Activated CD8-positive, alpha-beta T cell treated with anti-CD3 and anti-CD28 coated beads, Interleukin-2, amount 10 ng/mL, durations not matched to agents 7 days and 5 days (primary cell): Measurements from ENCODE around the gene CCDC34. TPM values are rescaled to one million over a fixed set of nuclear protein-coding genes. Genes with fewer than 3 reads are reported as not detected.
"Not testable (repeated sequence)": the region's sequence is repeated elsewhere in the genome, so short reads cannot be mapped to it uniquely, and the experiment has no call there.

ENCODE experiments used
- ATAC-seq: fragments of 150-1000 bp; cut with Tn5 transposase; one replicate; pipeline ENCODE4 v1.10.0; 2021; ENCODE audit warnings: moderate library complexity
- CTCF ChIA-PET: fragments of 350-600 bp; sonication (Branson Sonifier 250); formaldehyde crosslinking; loops from one replicate; lab custom pipeline; 2021; ENCODE audit warnings: antibody characterized with exemption; lab: Charles Lee
- POLR2A ChIA-PET: fragments of 350-600 bp; sonication (Branson Sonifier 250); formaldehyde crosslinking; loops from one replicate; lab custom pipeline; 2021; ENCODE audit warnings: antibody characterized with exemption; lab: Charles Lee
- DNase-seq: peaks from one replicate; pipeline ENCODE4 v3.0.0-alpha.2; 2020
- H3K27ac Mint-ChIP-seq: one replicate; pipeline ENCODE4 v1.8.0; 2021; ENCODE audit warnings: mild to moderate bottlenecking, mixed read lengths
- H3K27me3 Mint-ChIP-seq: one replicate; pipeline ENCODE4 v1.8.0; 2021; ENCODE audit warnings: low read depth, mixed read lengths
- H3K36me3 Mint-ChIP-seq: one replicate; pipeline ENCODE4 v1.8.0; 2021; ENCODE audit warnings: low read depth, mixed read lengths
- H3K4me1 Mint-ChIP-seq: one replicate; pipeline ENCODE4 v1.8.0; 2021; ENCODE audit warnings: low read depth, mixed read lengths
- H3K4me3 Mint-ChIP-seq: one replicate; pipeline ENCODE4 v1.8.0; 2021; ENCODE audit warnings: mild to moderate bottlenecking, mixed read lengths
- H3K9me3 Mint-ChIP-seq: one replicate; pipeline ENCODE4 v1.8.0; 2022; ENCODE audit warnings: mixed read lengths; ENCODE audit not compliant: insufficient read depth
- total RNA-seq, 2 experiments: library from RNA; stranded (reverse); gene quantifications; one replicate each; pipeline ENCODE4 v1.2.3, GENCODE V29; 2021

The CCDC34 gene
- total RNA-seq, 2 experiments from 2014 or later = 21.7 to 22.2 TPM

DNA sequence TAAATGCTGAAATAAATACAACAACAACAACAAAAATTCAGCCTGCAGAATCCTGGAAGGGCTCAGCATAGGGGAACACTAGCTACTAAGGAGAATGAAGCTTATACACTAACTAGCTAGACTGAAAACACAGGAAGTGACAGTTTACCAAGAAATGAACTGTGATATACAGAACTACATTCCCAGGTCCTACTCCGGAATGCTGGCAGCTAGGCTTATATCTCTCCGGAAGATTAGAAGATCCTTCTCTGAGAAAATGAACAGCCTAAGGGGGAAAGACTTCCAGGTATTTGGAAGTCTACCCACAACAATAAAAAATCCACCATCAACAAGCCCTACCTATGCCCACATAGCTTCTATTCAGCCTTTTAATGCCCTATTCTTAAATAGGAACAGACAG, 31.0 kb downstream of the CCDC34 start:
- DNase-seq = no peak
- ChIA-PET CTCF (interaction anchor here (1.4 kb wide), 1 partner anchor 36 kb away, joined by 4 read pairs; no protein-coding TSS in a partner anchor), POLR2A (no interaction called here)
- H3K27me3 Mint-ChIP-seq = no peaks in the 10 kb centered on the region
- no peaks in the 10 kb centered on the region for H3K9me3 Mint-ChIP-seq
- H3K36me3 Mint-ChIP-seq = peaks cover 9% of the 10 kb centered on the region
- H3K4me3 Mint-ChIP-seq = no peak overlapping the region
- no peak for ATAC-seq
- H3K4me1 Mint-ChIP-seq = no peaks in the 10 kb centered on the region
- H3K27ac Mint-ChIP-seq = no peak overlapping the region

- DNase-seq (no peak), ATAC-seq (no peak)
- H3K4me3 Mint-ChIP-seq = no peak overlapping the region
- no peaks in the 10 kb centered on the region for H3K4me1 Mint-ChIP-seq
- no peaks in the 10 kb centered on the region for H3K9me3 Mint-ChIP-seq
- ChIA-PET POLR2A (no interaction called here), CTCF (interaction anchor here (1.4 kb wide), 1 partner anchor 34 kb away, joined by 4 read pairs; no protein-coding TSS in a partner anchor)
- H3K27me3 Mint-ChIP-seq = no peaks in the 10 kb centered on the region
- peaks cover 3% of the 10 kb centered on the region for H3K36me3 Mint-ChIP-seq
- H3K27ac Mint-ChIP-seq = no peak overlapping the region
Observed at GRCh38 chr11:27330633-27331270, 32.3 kb downstream of the CCDC34 start.

GRCh38 chr11:27329867-27330632, 33.0 kb downstream of the CCDC34 start:
- CTCF ChIA-PET = no interaction called here
- Mint-ChIP-seq H3K27ac (no peak overlapping the region), H3K9me3 (no peaks in the 10 kb centered on the region), H3K4me1 (no peaks in the 10 kb centered on the region), H3K36me3 (peaks cover 3% of the 10 kb centered on the region), H3K4me3 (no peak overlapping the region), H3K27me3 (no peaks in the 10 kb centered on the region)
- ATAC-seq (no peak), DNase-seq (no peak)
- POLR2A ChIA-PET = no interaction called here

GRCh38 chr11:27328614-27329013, 34.4 kb downstream of the CCDC34 start:
- no peak for DNase-seq
- CTCF ChIA-PET = no interaction called here
- Mint-ChIP-seq H3K4me3 (no peak overlapping the region), H3K9me3 (no peaks in the 10 kb centered on the region), H3K36me3 (peaks cover 3% of the 10 kb centered on the region), H3K27me3 (no peaks in the 10 kb centered on the region), H3K27ac (no peak overlapping the region), H3K4me1 (no peaks in the 10 kb centered on the region)
- POLR2A ChIA-PET = no interaction called here
- no peak for ATAC-seq

DNA sequence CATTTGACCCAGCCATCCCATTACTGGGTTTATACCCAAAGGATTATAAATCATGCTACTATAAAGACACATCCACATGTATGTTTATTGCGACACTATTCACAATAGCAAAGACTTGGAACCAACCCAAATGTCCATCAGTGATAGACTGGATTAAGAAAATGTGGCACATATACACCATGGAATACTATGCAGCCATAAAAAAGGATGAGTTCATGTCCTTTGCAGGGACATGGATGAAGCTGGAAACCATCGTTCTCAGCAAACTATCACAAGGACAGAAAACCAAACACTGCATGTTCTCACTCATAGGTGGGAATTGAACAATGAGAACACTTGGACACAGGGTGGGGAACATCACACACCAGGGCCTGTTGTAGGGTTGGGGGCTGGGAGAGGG, 36.0 kb downstream of the CCDC34 start:
- H3K36me3 Mint-ChIP-seq, CTCF ChIA-PET, H3K9me3 Mint-ChIP-seq, H3K27me3 Mint-ChIP-seq, H3K27ac Mint-ChIP-seq, POLR2A ChIA-PET, H3K4me3 Mint-ChIP-seq, ATAC-seq, H3K4me1 Mint-ChIP-seq, DNase-seq: not testable (repeated sequence)

DNA sequence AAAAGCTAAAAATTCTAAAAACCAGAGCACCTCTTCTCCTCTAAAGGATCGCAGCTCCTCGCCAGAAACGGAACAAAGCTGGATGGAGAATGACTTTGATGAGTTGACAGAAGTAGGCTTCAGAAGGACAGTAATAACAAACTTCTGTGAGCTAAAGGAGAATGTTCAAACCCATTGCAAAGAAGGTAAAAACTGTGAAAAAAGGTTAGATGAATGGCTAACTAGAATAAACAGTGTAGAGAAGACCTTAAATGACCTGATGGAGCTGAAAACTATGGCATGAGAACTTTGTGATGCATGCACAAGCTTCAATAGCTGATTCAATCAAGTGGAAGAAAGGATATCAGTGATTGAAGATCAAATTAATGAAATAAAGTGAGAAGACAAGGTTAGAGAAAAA, 40.8 kb downstream of the CCDC34 start:
- H3K4me3 Mint-ChIP-seq, H3K27me3 Mint-ChIP-seq, H3K9me3 Mint-ChIP-seq, ATAC-seq, H3K36me3 Mint-ChIP-seq, POLR2A ChIA-PET, H3K27ac Mint-ChIP-seq, H3K4me1 Mint-ChIP-seq, DNase-seq: not testable (repeated sequence)
- CTCF ChIA-PET = interaction anchor here (1.3 kb wide), 1 partner anchor 38 kb away, joined by 3 read pairs; no protein-coding TSS in a partner anchor

GRCh38 chr11:27321340-27321739, 41.7 kb downstream of the CCDC34 start:
- ATAC-seq, H3K27ac Mint-ChIP-seq, DNase-seq, POLR2A ChIA-PET, H3K4me3 Mint-ChIP-seq, H3K27me3 Mint-ChIP-seq, H3K36me3 Mint-ChIP-seq, H3K9me3 Mint-ChIP-seq, H3K4me1 Mint-ChIP-seq: not testable (repeated sequence)
- CTCF ChIA-PET = interaction anchor here (1.3 kb wide), 1 partner anchor 39 kb away, joined by 3 read pairs; no protein-coding TSS in a partner anchor

GRCh38 chr11:27319072-27319471, 43.9 kb downstream of the CCDC34 start:
- no peak overlapping the region for H3K27ac Mint-ChIP-seq
- POLR2A ChIA-PET = no interaction called here
- no peak for ATAC-seq

DNA sequence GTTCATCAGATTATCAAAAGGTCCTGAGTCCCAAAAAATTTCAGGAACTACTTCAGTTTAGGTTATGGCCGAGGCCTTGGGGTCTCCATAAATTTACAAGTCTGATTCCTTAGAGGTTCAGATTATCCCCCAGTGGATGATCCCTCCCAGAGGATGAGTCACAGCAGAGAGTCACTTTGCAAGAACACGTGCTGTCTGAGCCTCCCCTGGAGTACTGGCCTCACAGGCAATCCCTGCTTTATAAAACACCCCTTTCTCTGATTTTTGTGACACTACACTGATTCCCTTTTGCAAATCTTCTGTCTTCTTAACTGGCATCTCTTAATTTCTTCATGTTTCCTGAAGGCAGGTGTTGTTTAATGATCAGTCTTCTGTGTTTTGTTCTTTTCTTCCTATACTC, 45.3 kb downstream of the CCDC34 start:
- Mint-ChIP-seq H3K9me3 (no peaks in the 10 kb centered on the region), H3K27ac (no peak overlapping the region), H3K4me1 (no peaks in the 10 kb centered on the region), H3K4me3 (no peak overlapping the region), H3K36me3 (no peaks in the 10 kb centered on the region), H3K27me3 (no peaks in the 10 kb centered on the region)
- DNase-seq (no peak), ATAC-seq (no peak)
- POLR2A ChIA-PET = no interaction called here
- CTCF ChIA-PET = no interaction called here

More at GRCh38 chr11:27319072-27319471, 43.9 kb downstream of the CCDC34 start:
- CTCF ChIA-PET = no interaction called here
- Mint-ChIP-seq H3K4me1 (no peaks in the 10 kb centered on the region), H3K27me3 (no peaks in the 10 kb centered on the region), H3K4me3 (no peak overlapping the region), H3K9me3 (no peaks in the 10 kb centered on the region), H3K36me3 (no peaks in the 10 kb centered on the region)
- DNase-seq = no peak

DNA sequence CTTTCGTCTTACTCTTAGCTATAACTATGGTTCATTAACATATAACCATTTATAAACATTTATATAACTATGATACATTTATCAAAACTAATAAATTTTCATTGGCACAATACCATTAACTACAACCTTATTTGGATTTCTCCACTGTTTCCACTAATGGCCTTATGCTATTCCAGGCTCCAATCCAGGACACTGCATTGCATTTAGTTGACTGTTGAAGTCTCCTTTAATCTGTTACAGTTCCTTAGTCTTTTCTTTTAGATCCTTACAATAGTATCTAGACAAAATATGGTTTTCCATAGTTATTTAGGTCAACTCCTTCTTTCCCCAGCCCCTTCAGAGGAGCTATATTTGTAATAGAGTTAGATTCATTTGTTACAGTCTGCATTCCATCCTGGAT, 47.2 kb downstream of the CCDC34 start:
- Mint-ChIP-seq H3K27ac (no peak overlapping the region), H3K4me3 (no peak overlapping the region), H3K27me3 (no peaks in the 10 kb centered on the region), H3K9me3 (no peaks in the 10 kb centered on the region), H3K4me1 (no peaks in the 10 kb centered on the region), H3K36me3 (no peaks in the 10 kb centered on the region)
- DNase-seq = no peak
- ATAC-seq = no peak
- CTCF ChIA-PET = no interaction called here
- POLR2A ChIA-PET = no interaction called here

DNA sequence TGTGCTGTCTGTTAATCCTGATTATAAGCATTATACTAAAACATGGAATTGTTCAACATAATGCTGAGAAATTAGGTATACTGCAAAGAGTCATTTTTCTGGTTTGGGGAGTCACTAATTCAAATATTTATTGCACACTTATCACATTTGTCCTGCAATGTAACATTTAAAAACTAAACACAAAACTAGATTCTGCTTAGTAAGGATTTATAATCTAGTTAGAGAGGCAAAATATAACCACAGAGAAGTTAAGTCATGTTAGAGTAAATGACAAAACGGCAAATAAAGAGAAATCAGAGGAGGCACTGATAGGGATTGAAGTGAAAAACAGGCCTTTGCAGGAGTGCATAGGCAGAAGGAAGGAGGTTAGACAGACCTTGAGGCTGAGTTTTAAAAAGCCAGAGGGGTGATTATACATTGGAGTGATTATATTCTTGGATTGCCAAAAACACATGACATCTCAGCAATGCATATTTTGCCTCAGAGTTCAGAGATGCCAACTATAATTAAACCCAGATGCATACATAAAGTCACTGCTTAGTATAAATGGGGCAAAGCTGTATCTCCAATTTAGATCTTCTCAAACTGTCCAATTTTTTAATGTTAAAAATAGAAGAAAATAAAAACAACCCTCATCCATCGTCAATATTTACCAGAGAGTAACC, 49.7 kb downstream of the CCDC34 start:
- CTCF ChIA-PET = no interaction called here
- Mint-ChIP-seq H3K4me3 (no peak overlapping the region), H3K27ac (no peak overlapping the region), H3K27me3 (no peaks in the 10 kb centered on the region), H3K4me1 (no peaks in the 10 kb centered on the region), H3K9me3 (no peaks in the 10 kb centered on the region), H3K36me3 (no peaks in the 10 kb centered on the region)
- ATAC-seq (no peak), DNase-seq (no peak)
- POLR2A ChIA-PET = no interaction called here

- CTCF ChIA-PET = no interaction called here
- H3K36me3 Mint-ChIP-seq = no peaks in the 10 kb centered on the region
- no peaks in the 10 kb centered on the region for H3K27me3 Mint-ChIP-seq
- no peak overlapping the region for H3K27ac Mint-ChIP-seq
- no peaks in the 10 kb centered on the region for H3K9me3 Mint-ChIP-seq
- no peaks in the 10 kb centered on the region for H3K4me1 Mint-ChIP-seq
- DNase-seq = no peak
- POLR2A ChIA-PET = no interaction called here
- H3K4me3 Mint-ChIP-seq = no peak overlapping the region
- no peak for ATAC-seq
Observed at GRCh38 chr11:27312110-27312509, 50.9 kb downstream of the CCDC34 start.
